K562 (cell line): ENCODE results near the gene PDE4D. TPM values are rescaled to one million over a fixed set of nuclear protein-coding genes. Genes with fewer than 3 reads are reported as not detected.

ENCODE experiments used
- ATAC-seq: fragments of 200-7000 bp; cut with Tn5 transposase; 3 replicates; pipeline ENCODE4 v1.9.1; 2020; ENCODE audit warnings: moderate library complexity
- BruUV-seq: library from RNA; stranded (reverse); fragments of 400-500 nt; replicated peaks from 2 replicates; lab custom pipeline; 2021; lab: Mats Ljungman, UMichigan
- CTCF ChIA-PET: fragments of 300-600 bp; formaldehyde crosslinking; extraction: SDS; loops from one replicate; lab custom pipeline; 2021; ENCODE audit warnings: low intra/inter-chr PET ratio; lab: Yijun Ruan, JAX
- POLR2A ChIA-PET: fragments of 300-600, 350-650 bp; sonication (Branson Sonifier 250); formaldehyde crosslinking; extraction: SDS; loops from one replicate; lab custom pipeline; 2021; ENCODE audit warnings: antibody characterized with exemption, inconsistent platforms; lab: Yijun Ruan, JAX
- DNase-seq, 4 experiments: peaks; one replicate each; pipeline versions ENCODE4 v3.0.0 to v3.0.0-alpha.2; 2011 to 2018; ENCODE audit warnings: low spot score in 3 of 4, mixed read lengths in 3 of 4; ENCODE audit errors: extremely low read depth in 1 of 4
- FAIRE-seq: peaks from 2 replicates; lab custom pipeline; 2011; peaks lifted over from hg19 to GRCh38; lab: Jason Lieb, UNC
- H2AFZ ChIP-seq: 2 replicates; pipeline ENCODE4 v1.6.0; 2011; ENCODE audit warnings: low read depth, low read length, control low read depth, inconsistent platforms
- H3K27ac ChIP-seq: fragments of 200-600 bp; 3 replicates; pipeline ENCODE4 v1.8.0; 2011; ENCODE audit warnings: low read depth, mild to moderate bottlenecking, control low read depth, inconsistent platforms, low read length, moderate library complexity, mixed read lengths; ENCODE audit errors: extremely low read depth
- H3K27me3 ChIP-seq, 2 experiments: fragments of 300-600 bp in 1 of 2; 2 replicates in 1 of 2; 3 replicates in 1 of 2; pipeline versions ENCODE4 v1.6.0 to v1.8.0; 2011; ENCODE audit warnings: inconsistent platforms in 2 of 2, low read length in 2 of 2, mild to moderate bottlenecking in 1 of 2, mixed read lengths in 1 of 2, moderate library complexity in 1 of 2; ENCODE audit not compliant: control insufficient read depth in 2 of 2, insufficient read depth in 2 of 2
- H3K36me3 ChIP-seq: fragments of 300-600 bp; 3 replicates; pipeline ENCODE4 v1.8.0; 2011; ENCODE audit warnings: mild to moderate bottlenecking, low read length, inconsistent platforms; ENCODE audit not compliant: control insufficient read depth, insufficient read depth
- H3K4me1 ChIP-seq, 2 experiments: fragments of 200-600 bp in 1 of 2; replicated peaks in 1 of 2; 2 replicates in 1 of 2; 3 replicates in 1 of 2; pipeline versions ENCODE4 v1.5.1 to v1.8.0; 2011; ENCODE audit warnings: inconsistent platforms in 2 of 2, low read length in 2 of 2, mild to moderate bottlenecking in 1 of 2, mixed read lengths in 1 of 2, moderate library complexity in 1 of 2; ENCODE audit not compliant: control insufficient read depth in 2 of 2, insufficient read depth in 2 of 2
- H3K4me2 ChIP-seq: 2 replicates; pipeline ENCODE4 v1.6.1; 2011; ENCODE audit warnings: low read length, control low read depth, inconsistent platforms, mixed read lengths; ENCODE audit not compliant: insufficient read depth
- H3K4me3 ChIP-seq: fragments of 200-600 bp; sonication (generic), shearing (Covaris generic); 2 replicates; pipeline ENCODE4 v1.5.1; 2016; ENCODE audit warnings: control low read depth, inconsistent platforms
- H3K79me2 ChIP-seq: fragments of 200-600 bp; 3 replicates; pipeline ENCODE4 v1.8.0; 2011; ENCODE audit warnings: low read length, inconsistent platforms; ENCODE audit not compliant: control insufficient read depth, insufficient read depth
- H3K9ac ChIP-seq, 2 experiments: 2 replicates each; pipeline versions ENCODE4 v1.6.0 to v1.6.1; 2011; ENCODE audit warnings: low read depth in 2 of 2, low read length in 2 of 2, control low read depth in 1 of 2, inconsistent platforms in 1 of 2, mild to moderate bottlenecking in 1 of 2, mixed read lengths in 1 of 2; ENCODE audit not compliant: insufficient read depth in 1 of 2
- H3K9me1 ChIP-seq: one replicate; pipeline ENCODE4 v1.6.0; 2011; ENCODE audit warnings: inconsistent platforms, mild to moderate bottlenecking, low read length, moderate library complexity; ENCODE audit not compliant: control insufficient read depth, insufficient read depth
- H3K9me3 ChIP-seq: replicated peaks from 2 replicates; pipeline ENCODE4 v1.5.1; 2011; ENCODE audit warnings: low read depth, low read length, inconsistent platforms; ENCODE audit not compliant: control insufficient read depth, insufficient read depth
- H4K20me1 ChIP-seq: replicated peaks from 2 replicates; pipeline ENCODE4 v1.6.1; 2011; ENCODE audit warnings: low read length, inconsistent platforms, mixed read lengths; ENCODE audit not compliant: control insufficient read depth, insufficient read depth
- ERF ChIP-seq: fragments of 450-650 bp; formaldehyde crosslinking; IDR thresholded peaks from 2 replicates; pipeline ENCODE4 v1.4.0; 2020; ENCODE audit warnings: mild to moderate bottlenecking, mixed read lengths
- HDAC6 ChIP-seq: IDR thresholded peaks from 2 replicates; pipeline ENCODE4 v1.6.1; 2012; ENCODE audit warnings: low read depth, mild to moderate bottlenecking, control low read depth, inconsistent platforms, low read length, moderate library complexity
- HEY1 ChIP-seq: fragments of 250-450 bp; sonication (Bioruptor Pico); IDR thresholded peaks from 2 replicates; pipeline ENCODE4 v1.5.0; 2020; ENCODE audit warnings: mild to moderate bottlenecking, moderate library complexity, borderline replicate concordance
- KDM5B ChIP-seq: fragments of 200-600 bp; sonication (generic); IDR thresholded peaks from 2 replicates; pipeline ENCODE4 v1.6.1; 2012; ENCODE audit warnings: low read depth, mild to moderate bottlenecking, moderate library complexity, low read length, control low read depth, inconsistent platforms; ENCODE audit not compliant: insufficient replicate concordance
- KHSRP ChIP-seq: fragments of 450-650 bp; IDR thresholded peaks from 2 replicates; pipeline ENCODE4 v1.6.1; 2017
- MAFG ChIP-seq: fragments of 450-650 bp; conservative IDR thresholded peaks from 2 replicates; pipeline ENCODE4 v1.6.1; 2016; ENCODE audit warnings: missing genetic modification characterization, missing compliant biosample characterization
- NFIX ChIP-seq: fragments of 250-450 bp; sonication (Bioruptor Pico); IDR thresholded peaks from 2 replicates; pipeline ENCODE4 v1.4.0; 2020; ENCODE audit warnings: low read depth, mild to moderate bottlenecking, moderate library complexity
- PTRF ChIP-seq: fragments of 450-650 bp; IDR thresholded peaks from 2 replicates; pipeline ENCODE4 v1.6.1; 2016; ENCODE audit warnings: mild to moderate bottlenecking, missing genetic modification characterization, missing compliant biosample characterization
- RB1 ChIP-seq: fragments of 450-650 bp; IDR thresholded peaks from 2 replicates; pipeline ENCODE4 v1.6.1; 2017; ENCODE audit warnings: low read depth, mild to moderate bottlenecking
- RCOR1 ChIP-seq, 2 experiments: IDR thresholded peaks; 2 replicates each; pipeline ENCODE4 v1.6.1; 2012; ENCODE audit warnings: low read depth in 2 of 2, low read length in 2 of 2, borderline replicate concordance in 1 of 2, improper control_type of control experiment in 1 of 2
- SRSF3 ChIP-seq: fragments of 200-400 bp; formaldehyde crosslinking; IDR thresholded peaks from 2 replicates; pipeline ENCODE4 v1.6.1; 2016; ENCODE audit warnings: mild to moderate bottlenecking, low read length, moderate library complexity; ENCODE audit not compliant: insufficient read depth
- TSC22D4 ChIP-seq: fragments of 450-650 bp; IDR thresholded peaks from 2 replicates; pipeline ENCODE4 v1.6.1; 2016; ENCODE audit warnings: missing genetic modification characterization, missing biosample characterization, control low read depth
- WGBS: fragments of 100-300 bp; shearing (Covaris generic); methylation state at CpG from one replicate; pipeline ENCODE4 v1.1.6; 2016; ENCODE audit warnings: low coverage, mixed read lengths; ENCODE audit not compliant: insufficient coverage; ENCODE audit errors: missing lambda C conversion rate; 5-methylcytosine and 5-hydroxymethylcytosine counted together
- in situ Hi-C: fragments of 300-500 bp; cut with MboI; formaldehyde crosslinking; loops from 4 replicates; pipeline ENCODE4 v1.15.0; 2018; ENCODE audit warnings: inconsistent platforms, mixed read lengths
- intact Hi-C: fragments of 100-400 bp; cut with micrococcal nuclease; formaldehyde crosslinking; loops from 2 replicates; pipeline ENCODE4 v1.14.2; 2022
- polyA plus RNA-seq, 8 experiments: library from polyadenylated mRNA; depleted of rRNA in 4 of 8; stranded (reverse) in 5 of 8; unstranded in 3 of 8; fragments of >200 nt; fragmentation: Nextera tagmentation in 2 of 8; fragmentation: Illumina TruSeq in 1 of 8; extraction: Ambion mirVana in 2 of 8; extraction: Trizol in 1 of 8; gene quantifications; 2 replicates each; pipeline versions ENCODE4 v1.2.1 to v1.2.3, GENCODE V29; 2011 to 2014; ENCODE audit warnings: inconsistent platforms in 1 of 8, missing spikeins in 1 of 8
- total RNA-seq, 7 experiments: library from RNA; depleted of rRNA in 6 of 7; stranded (reverse); fragments of >200 nt in 6 of 7; fragmentation: Illumina TruSeq in 2 of 7; extraction: Trizol in 2 of 7; gene quantifications; 2 replicates each; pipeline versions ENCODE4 v1.2.1 to v1.2.3, GENCODE V29; 2011 to 2021; ENCODE audit warnings: low replicate concordance in 1 of 7
- TF ChIP-seq, protein P1 (sequence below): sonication (generic); formaldehyde crosslinking; IDR thresholded peaks from 2 replicates; pipeline ENCODE4 v1.8.1; 2023; ENCODE audit warnings: mild to moderate bottlenecking, missing genetic modification reagents
- TF ChIP-seq, protein P2 (sequence below): IDR thresholded peaks from 3 replicates; pipeline ENCODE4 v1.6.1; 2011; ENCODE audit warnings: borderline replicate concordance, mild to moderate bottlenecking; ENCODE audit not compliant: insufficient read length, insufficient read depth
- TF ChIP-seq, protein P3 (sequence below): fragments of 250-450 bp; sonication (Bioruptor Pico); IDR thresholded peaks from 2 replicates; pipeline ENCODE4 v1.5.0; 2021

PDE4D gene
- total and polyA plus RNA-seq, 9 of the 15 experiments (the other 6 are each of a cell fraction or from before 2014, with no cell fraction given) = 0.04 to 0.46 (median 0.13) TPM

DNA sequence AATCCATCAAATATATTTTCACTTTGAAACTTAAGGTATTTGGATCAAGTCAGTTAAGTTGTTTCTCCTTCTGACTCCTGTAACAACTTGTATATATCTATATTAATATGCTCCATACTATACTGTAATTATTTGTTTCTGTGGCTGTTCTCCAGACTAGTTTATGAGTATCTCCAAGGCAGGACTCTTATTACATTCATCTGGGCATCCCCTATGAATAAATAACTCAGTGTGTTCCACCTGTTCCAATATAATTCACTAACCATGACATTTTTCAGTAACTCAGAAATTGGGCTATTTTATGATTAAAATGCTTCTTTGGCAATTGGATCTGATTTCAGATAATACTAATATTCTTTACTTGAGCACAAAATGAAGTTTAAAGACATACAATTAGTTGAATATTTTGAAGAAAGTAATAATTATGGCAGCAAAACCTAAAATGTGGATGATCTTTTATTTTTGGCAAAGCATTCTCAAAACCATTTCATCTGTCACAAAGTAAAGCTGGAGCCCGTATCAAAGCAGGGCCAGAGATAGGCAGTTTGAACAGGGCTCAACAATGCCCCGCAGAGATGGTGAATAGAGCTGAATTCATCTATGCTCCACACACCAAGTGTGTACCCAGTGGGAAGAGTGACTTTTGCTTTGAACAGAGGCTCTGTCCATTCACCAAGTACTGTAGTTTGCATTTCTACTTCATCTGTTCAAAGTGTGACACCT is 314.3 kb downstream of the PDE4D start:
- Histone ChIP-seq H3K27me3 (no peaks in the 10 kb centered on the region), H3K9me3 (no peaks in the 10 kb centered on the region; the same call in 1 of the 2 replicates), H3K9ac (no peak overlapping the region), H2AFZ (no peak overlapping the region), H3K4me1 (no peaks in the 10 kb centered on the region), H4K20me1 (no peaks in the 10 kb centered on the region), H3K4me3 (no peak overlapping the region), H3K27ac (no peak overlapping the region), H3K36me3 (no peaks in the 10 kb centered on the region), H3K79me2 (no peaks in the 10 kb centered on the region), H3K4me2 (no peak overlapping the region), H3K9me1 (no peaks in the 10 kb centered on the region)
- WGBS = 4% methylated on average over 2 of the region's 2 CpGs
- no peak for TF ChIP-seq TSC22D4 (tag)
- no peak for TF ChIP-seq PTRF (tag)
- TF ChIP-seq, protein P1, sequence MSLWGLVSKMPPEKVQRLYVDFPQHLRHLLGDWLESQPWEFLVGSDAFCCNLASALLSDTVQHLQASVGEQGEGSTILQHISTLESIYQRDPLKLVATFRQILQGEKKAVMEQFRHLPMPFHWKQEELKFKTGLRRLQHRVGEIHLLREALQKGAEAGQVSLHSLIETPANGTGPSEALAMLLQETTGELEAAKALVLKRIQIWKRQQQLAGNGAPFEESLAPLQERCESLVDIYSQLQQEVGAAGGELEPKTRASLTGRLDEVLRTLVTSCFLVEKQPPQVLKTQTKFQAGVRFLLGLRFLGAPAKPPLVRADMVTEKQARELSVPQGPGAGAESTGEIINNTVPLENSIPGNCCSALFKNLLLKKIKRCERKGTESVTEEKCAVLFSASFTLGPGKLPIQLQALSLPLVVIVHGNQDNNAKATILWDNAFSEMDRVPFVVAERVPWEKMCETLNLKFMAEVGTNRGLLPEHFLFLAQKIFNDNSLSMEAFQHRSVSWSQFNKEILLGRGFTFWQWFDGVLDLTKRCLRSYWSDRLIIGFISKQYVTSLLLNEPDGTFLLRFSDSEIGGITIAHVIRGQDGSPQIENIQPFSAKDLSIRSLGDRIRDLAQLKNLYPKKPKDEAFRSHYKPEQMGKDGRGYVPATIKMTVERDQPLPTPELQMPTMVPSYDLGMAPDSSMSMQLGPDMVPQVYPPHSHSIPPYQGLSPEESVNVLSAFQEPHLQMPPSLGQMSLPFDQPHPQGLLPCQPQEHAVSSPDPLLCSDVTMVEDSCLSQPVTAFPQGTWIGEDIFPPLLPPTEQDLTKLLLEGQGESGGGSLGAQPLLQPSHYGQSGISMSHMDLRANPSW = no peak
- no peak for TF ChIP-seq RB1
- no peak for TF ChIP-seq SRSF3
- no peak for TF ChIP-seq MAFG (tag)
- TF ChIP-seq KHSRP = no peak
- TF ChIP-seq ERF (CRISPR knock-in tag) = no peak
- TF ChIP-seq HDAC6 = no peak
- TF ChIP-seq RCOR1 (IDR thresholded peaks at IDR 0.05; ENCODE audit: borderline replicate concordance in 1 of 2, low read depth in 2 of 2, low read length in 2 of 2) = no peak
- TF ChIP-seq NFIX (CRISPR knock-in tag) = no peak
- TF ChIP-seq KDM5B = no peak
- TF ChIP-seq HEY1 (CRISPR knock-in tag) = no peak
- TF ChIP-seq, protein P2, sequence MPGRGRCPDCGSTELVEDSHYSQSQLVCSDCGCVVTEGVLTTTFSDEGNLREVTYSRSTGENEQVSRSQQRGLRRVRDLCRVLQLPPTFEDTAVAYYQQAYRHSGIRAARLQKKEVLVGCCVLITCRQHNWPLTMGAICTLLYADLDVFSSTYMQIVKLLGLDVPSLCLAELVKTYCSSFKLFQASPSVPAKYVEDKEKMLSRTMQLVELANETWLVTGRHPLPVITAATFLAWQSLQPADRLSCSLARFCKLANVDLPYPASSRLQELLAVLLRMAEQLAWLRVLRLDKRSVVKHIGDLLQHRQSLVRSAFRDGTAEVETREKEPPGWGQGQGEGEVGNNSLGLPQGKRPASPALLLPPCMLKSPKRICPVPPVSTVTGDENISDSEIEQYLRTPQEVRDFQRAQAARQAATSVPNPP = no peak
- TF ChIP-seq, protein P3, sequence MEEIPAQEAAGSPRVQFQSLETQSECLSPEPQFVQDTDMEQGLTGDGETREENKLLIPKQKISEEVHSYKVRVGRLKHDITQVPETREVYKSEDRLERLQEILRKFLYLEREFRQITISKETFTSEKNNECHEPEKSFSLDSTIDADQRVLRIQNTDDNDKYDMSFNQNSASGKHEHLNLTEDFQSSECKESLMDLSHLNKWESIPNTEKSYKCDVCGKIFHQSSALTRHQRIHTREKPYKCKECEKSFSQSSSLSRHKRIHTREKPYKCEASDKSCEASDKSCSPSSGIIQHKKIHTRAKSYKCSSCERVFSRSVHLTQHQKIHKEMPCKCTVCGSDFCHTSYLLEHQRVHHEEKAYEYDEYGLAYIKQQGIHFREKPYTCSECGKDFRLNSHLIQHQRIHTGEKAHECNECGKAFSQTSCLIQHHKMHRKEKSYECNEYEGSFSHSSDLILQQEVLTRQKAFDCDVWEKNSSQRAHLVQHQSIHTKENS = no peak
- in situ Hi-C loops (no loop called here), intact Hi-C loops (no loop called here)
- ChIA-PET CTCF (no interaction called here), POLR2A (interaction anchor here (0.7 kb wide), 1 partner anchor 38 kb away, joined by 3 read pairs; no protein-coding TSS in a partner anchor)
- FAIRE-seq (no peak), DNase-seq (no peak), ATAC-seq (no peak)
- BruUV-seq = no TSS peak
